Panc1 (cell line): ENCODE results near the gene PPP2R5D.

Experiments
- CTCF ChIP-seq: fragments of 450-650 bp; IDR thresholded peaks from 2 replicates; pipeline ENCODE4 v1.5.1; 2017; ENCODE audit warnings: mild to moderate bottlenecking
- POLR2AphosphoS5 ChIP-seq: IDR thresholded peaks from 2 replicates; pipeline ENCODE4 v1.6.1; 2012; ENCODE audit warnings: mild to moderate bottlenecking, low read depth, low read length, moderate library complexity
- SIN3A ChIP-seq: IDR thresholded peaks from 2 replicates; pipeline ENCODE4 v1.6.1; 2012; ENCODE audit warnings: low read depth, mild to moderate bottlenecking, low read length, moderate library complexity, borderline replicate concordance; ENCODE audit not compliant: insufficient read depth

- TF ChIP-seq CTCF (no peak), POLR2AphosphoS5 (no peak), SIN3A (no peak)
Measured at GRCh38 chr6:42968126-42968701, 16.2 kb upstream of the PPP2R5D start.
